OCI-LY3 (cell line): ENCODE data around the gene MRPL33.

Experiments
- CTCF ChIP-seq: fragments of 200-600, 300-600 bp; sonication (generic); IDR thresholded peaks from 2 replicates; pipeline ENCODE4 v1.5.1; 2014; ENCODE audit warnings: antibody characterized with exemption, low read length, low read depth
- EZH2phosphoT487 ChIP-seq: fragments of 200-600 bp; shearing (Covaris generic); IDR thresholded peaks from 2 replicates; pipeline ENCODE4 v1.6.1; 2018; ENCODE audit warnings: antibody characterized with exemption, mixed run types, low read depth

- TF ChIP-seq CTCF, result no peak
- no peak for TF ChIP-seq EZH2phosphoT487
Measured at GRCh38 chr2:27823135-27823534, 51.6 kb downstream of the MRPL33 start.
